Activated CD8-positive, alpha-beta memory T cell treated with anti-CD3 and anti-CD28 coated beads for 48 hours (primary cell): ENCODE data around the gene FBXW4.

Source experiments
- DNase-seq, 3 experiments: peaks; one replicate each; pipeline ENCODE4 v3.0.0-alpha.2; 2020; ENCODE audit warnings: low read depth in 2 of 3, low spot score in 2 of 3

FBXW4 gene

DNA sequence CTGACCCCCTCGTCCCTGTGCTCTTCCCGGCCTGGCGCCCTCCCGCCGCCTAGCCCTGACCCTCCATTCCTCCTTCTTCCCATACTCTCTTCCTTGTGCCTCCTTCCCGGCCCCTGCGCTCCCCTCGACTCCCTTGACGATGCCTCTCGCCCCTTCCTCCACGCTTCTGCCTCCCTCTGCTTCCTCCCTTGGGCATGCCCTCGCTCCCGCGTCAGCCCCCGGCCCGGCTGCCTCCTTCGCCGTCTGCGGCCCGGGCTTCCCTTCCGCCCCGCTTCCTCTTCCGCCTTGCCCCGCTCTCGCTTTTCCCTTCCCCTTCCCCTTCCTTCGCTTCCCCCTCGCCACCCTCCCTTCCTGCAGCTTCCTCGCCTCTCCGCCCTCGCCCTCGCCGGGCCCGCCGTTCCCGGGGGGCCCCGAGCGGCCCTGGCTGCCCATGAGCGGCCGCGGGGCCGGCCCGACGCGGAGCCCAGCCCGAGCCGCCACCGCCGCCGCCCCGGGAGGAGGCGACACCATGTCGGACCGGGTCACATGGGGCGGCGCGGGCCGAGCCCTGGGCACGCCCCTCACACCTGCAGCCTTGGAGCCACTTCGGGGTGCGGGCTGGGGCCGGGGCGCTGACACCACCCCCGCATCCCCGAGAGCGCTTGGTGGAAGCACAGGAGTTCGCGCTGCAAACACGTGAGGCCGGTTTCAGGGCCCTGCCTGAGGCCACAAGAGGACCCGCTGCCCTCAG lies at the start of gene FBXW4:
TSS of gene FBXW4 (minus strand) at position 497 of the 730 bp plus-strand sequence. CDS start at position 432, 65 bp downstream.
- peak; percentile 30 to 54 (median 51) for DNase-seq

DNA sequence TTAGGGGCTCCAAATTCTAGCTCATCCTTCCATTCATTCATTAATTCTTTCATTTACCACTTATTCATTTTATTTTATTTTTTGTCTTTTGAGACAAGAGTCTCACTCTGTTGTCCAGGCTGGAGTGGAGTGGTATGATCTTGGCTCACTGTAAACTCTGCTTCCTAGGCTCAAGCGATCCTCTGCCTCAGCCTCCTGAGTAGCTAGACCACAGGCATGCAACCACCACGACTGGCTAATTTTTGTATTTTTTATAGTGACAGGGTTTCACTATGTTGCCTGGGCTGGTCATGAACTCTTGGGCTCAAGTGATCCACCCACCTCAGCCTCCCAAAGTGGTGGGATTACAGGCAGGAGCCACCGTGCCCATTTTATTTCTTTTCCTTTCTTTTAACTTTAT lies 49.3 kb upstream of the FBXW4 start:
- no peak for DNase-seq

DNA sequence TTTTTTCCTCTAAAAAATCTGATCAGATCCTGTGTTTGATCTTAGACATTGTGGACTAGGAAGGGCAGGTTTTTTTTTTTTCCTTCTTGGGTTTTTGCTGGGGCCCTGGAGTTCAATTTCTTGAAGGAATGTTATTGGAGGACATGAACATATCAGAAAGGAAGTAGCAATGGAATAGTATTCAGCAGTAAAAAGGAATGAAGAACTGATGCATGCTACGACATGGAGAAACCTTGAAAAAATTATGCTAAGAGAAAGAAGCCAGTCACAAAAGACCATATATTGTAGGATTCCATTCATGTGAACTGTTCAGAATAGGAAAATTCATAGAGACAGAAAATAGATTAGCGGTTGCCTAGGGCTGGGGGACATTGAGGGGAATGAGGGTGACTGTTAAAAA lies 47.0 kb upstream of the FBXW4 start:
- no peak for DNase-seq

- DNase-seq: no peak
These were observed 41.7 kb upstream of the FBXW4 start for GRCh38 chr10:101736666-101737065.

DNA sequence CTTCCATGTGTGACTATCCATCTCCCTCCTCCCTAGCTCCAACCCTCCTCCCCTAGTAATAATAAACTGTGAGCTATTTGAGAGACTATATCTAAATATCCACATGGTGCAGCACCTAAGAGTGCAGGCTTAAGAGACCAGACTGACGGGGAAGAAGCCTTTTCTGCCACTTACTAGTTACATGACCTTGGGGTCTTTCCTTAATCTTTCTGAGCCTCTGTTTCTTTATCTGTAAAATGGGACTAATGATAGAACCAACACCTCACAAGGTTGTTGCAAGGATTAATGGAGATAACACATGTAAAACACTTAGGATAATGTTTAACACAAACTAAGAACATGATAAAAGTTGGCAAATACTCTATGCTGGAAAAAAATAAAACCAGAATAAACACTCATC lies 37.1 kb upstream of the FBXW4 start:
- no peak for DNase-seq

DNA sequence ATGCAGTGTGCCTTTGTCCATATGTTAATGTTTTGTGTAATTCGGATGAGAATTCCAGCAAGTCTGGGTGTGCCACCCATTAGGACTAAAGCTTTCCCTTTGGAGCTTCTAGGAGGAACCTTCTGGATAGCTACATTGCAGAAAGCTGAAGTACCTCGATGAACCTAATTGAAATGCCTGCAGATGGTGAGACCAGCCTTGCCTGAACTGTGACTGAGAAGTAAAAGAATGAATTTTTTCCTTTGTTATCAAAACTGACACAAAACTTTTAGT lies 31.1 kb upstream of the FBXW4 start:
- DNase-seq: no peak

DNA sequence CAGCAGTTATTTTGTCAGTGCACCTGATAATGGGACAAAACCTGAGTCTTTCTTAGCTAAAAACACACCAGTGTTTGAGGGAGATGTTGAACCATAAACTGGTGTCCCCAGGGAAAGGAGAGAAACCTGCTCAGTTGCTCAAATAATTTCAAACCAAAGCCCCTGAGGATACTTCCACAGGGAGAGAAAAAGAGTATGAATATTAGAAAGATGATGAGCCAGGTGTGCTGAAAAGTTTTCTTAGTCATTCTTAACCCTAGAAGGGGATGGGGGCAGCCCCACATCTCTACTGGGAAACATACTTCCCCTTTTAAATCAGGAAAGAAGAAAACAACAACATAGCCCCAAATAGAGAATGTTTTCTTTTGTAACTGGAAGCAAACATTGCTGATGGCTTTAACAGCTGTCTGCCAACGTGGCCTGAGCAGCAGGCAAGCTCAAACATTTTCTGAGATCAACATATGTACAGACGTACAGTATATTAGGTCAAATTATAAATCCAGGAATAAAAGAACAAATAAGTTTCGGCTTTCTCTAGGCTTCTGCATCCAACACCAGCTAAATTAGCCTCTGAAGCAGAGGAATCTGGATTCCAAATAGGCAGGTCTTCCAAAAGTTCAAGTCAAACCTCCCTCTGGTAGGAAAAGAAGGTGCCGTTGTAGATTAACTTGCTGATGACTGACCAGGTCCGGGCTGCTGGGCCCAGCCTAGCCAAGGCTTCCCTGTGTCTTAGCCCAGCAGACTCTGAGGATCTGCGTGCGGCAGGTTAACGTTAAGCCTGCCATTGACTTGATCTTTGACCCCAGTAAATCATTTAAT lies 30.5 kb upstream of the FBXW4 start:
- no peak for DNase-seq

DNA sequence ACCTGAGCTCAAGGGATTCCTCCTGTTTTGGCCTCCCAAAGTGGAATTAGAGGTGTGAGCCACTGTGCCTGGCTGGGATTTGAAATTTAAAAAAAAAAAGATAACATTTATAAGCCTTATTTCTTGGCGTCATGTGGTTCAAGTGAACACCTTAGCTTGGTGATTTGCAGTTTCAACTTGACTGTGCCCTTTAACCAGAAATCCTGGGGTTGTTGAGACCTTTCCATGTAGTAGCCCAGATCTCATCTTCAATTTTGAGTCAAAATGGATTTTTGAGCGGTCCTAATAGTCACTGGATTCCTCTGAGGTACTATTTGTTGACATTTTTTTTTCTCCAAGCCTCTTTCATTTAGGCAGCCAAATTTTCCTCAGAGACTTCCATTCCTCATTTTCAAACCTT lies 29.5 kb upstream of the FBXW4 start:
- DNase-seq: no peak

- DNase-seq: no peak
These were observed 28.2 kb upstream of the FBXW4 start for GRCh38 chr10:101723176-101723575.

- DNase-seq: no peak
These were observed 26.8 kb upstream of the FBXW4 start for GRCh38 chr10:101721806-101722205.

DNA sequence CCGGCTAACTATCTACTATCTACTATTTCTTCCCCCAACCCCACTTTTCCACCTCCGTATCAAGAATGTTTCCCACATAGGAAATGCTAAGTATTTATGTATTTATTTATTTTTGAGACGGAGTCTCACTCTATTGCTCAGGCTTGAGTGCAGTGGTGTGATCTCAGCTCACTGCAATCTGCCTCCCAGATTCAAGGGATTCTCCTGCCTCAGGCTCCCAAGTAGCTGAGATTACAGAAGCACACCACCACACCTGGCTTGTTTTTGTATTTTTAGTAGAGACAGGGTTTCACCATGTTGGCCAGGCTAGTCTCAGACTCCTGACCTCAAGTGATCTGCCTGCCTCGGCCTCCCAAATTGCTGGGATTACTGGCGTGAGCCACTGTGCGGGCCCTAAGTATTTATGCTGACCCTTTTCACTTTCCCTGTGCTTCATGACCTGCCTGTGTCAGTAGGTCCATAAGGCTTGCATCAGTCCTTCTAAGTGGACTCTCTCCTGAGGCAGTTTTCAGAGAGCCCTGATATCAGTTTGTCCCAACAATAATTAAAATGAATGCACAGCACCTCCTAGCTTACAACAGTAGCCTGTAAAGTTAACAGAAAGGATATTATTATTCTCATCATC lies 25.7 kb upstream of the FBXW4 start:
- DNase-seq: no peak

DNA sequence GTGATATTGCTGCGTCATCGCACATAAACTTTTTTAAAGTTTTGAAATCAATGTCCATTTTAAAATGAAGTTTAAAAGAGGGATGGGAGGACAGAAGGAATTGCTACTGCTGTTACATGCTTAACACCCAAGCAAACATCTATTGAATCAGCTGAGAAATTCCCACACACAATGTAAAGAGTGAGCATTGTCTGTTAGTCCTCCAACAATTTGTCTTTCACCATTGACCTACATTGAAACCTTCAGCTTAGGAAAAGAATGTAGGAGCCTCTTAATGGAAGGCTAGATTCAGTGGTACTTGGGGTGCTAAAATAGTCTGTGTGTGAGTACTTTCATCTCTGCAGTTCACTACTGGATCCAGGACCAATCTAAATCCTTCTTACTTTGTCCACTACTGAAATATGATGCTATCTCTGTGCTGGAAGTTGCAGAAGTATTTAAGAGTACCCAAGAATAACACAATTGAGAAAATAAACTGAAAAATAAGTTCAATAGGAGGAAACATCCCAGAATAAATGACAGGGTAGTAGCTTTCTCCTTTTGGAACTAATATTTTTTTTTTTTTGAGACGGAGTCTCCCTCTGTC lies 23.8 kb upstream of the FBXW4 start:
- no peak for DNase-seq

DNA sequence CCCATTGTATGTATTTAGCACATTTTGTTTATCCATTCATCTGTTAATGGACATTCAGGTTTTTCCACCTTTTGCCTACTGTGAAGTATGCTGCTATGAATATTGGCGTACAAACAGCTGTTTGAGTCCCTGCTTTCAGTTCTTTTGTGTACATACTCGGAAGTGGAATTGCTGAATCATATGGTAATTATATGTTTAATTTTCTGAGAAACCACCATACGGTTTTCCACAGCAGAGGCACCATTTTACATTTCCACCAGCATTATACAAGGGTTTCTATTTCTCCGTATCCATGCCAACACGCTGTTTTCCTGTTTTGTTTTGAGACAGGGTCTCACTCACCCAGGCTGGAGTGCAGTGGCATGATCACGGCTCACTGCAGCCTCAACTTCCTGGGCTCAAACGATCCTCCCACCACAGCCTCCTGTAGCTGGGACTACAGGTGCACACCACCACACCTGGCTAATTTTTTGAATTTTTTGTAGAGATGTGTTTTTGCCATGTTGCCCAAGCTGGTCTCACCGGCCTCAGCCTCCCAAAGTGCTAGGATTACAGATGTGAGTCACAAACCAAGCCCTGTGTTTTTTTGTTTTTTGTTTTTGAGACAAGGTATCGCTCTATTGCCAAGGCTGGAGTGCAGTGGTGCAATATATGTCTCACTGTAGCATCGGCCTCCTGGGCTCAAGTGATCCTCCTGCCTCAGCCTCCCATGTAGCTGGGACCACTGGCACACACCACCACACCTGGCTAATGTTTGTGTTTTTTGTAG lies 22.1 kb upstream of the FBXW4 start:
- DNase-seq: no peak

GRCh38 chr10:101712997-101713396 lies 18.0 kb upstream of the FBXW4 start:
- DNase-seq: no peak

DNA sequence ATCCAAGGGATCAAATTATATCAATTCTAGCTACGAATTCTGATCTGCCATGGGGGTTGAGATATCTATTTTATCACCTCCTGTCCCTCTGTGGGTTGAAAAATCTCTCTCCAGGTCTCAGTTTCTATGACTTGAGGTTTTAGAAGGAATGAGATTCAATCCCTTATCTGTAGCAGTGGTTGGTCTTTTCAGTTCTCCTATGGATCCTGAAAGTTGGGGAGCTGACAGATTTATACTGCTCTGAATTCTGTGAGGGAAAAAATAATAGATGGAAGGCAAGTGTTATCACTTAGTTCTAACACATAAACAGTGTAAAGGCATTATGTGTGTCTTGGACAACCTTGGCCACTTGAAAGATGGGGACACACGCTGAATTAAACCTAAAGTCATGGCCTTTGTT lies 15.8 kb upstream of the FBXW4 start:
- no peak for DNase-seq

- no peak for DNase-seq
These were observed 15.2 kb upstream of the FBXW4 start for GRCh38 chr10:101710059-101710695.

DNA sequence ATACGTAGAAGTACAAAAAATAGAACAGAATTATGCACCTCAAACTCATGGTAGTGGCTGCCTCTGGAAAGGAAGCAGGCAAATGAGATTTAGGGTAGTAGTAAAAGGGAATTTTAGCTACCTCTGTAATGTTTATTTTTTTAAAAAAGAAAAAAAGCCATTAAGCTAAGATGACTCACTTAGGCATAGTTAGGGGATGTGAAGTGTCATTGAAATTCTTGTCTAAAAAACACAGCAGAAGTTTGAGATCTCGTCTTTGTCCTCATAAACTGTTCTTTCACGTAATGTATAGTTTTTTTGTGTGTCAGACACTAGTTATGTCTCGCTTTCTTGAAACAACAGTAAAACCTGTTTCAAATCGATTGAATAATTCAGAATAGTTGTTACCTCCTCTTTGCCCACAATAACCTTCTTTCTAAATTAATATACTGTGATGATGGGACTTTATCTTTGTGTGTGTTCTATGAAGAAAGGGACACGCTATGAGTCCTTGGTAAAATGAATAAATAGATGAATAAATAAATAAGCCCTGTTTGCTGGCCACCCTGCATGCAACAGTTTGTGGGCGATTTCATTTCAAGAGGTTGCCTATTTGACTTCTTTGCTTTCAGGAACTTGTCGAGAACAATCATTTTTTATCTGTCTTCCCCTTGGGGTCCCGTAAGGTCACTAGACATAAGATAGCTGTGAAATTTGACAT lies 14.5 kb upstream of the FBXW4 start:
- DNase-seq: no peak

DNA sequence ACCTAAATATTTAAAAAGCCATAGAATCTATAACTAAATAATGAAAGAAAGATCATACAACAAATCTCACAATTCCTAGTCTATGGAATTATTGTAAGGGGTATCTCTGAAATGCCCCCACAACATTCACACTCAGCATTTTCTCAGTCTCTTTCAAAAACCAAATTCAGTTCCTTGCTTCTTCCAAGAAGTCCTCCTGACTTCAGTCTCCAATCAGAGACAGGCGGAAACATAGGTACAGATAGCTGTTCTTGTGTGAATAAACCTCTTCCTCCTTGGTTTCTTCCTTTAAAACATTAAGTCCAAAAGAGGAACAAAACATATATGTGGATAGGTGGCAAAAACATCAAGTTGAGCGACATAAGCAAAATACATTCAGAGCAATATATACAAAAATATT lies 13.9 kb upstream of the FBXW4 start:
- DNase-seq: no peak

- DNase-seq: no peak
These were observed 13.1 kb upstream of the FBXW4 start for GRCh38 chr10:101708073-101708472.

DNA sequence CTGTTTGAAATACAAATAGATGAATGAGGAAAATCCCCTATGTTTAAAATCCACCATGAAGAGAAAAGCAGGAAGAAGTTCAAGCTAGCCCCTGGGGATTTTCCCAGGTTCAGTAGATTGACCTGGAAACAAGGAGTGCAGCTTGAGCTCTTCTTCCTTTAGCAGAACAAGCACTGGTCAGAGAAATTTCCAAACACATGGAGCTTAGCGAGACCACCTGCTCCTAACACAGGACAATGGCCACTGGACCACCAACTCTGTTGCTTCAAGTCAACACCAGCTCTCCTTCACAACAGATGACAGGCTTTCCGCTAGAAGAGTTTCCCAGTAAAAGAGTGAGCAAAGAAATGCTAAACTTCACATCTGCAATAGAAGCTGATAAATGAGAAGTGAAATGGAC lies 9.4 kb upstream of the FBXW4 start:
- no peak for DNase-seq
